Right atrium auricular region (tissue), 2 donors: ENCODE data around the gene SYNPO2. TPM values are rescaled to one million over a fixed set of nuclear protein-coding genes. Genes with fewer than 3 reads are reported as not detected.
A peak's percentile ranks its signal among the peaks of the same experiment; 100 is the strongest.

ENCODE experiments used
- DNase-seq: peaks from one replicate; pipeline ENCODE4 v3.0.0-alpha.2; 2019; ENCODE audit warnings: low spot score
- H3K27ac ChIP-seq, 2 donors: fragments of 200-600 bp; sonication (generic); 1 replicate in 1 of 2; 2 replicates in 1 of 2; pipeline ENCODE4 v1.5.1; 2016 to 2019
- H3K27me3 ChIP-seq, 2 donors: fragments of 200-600 bp; sonication (generic); one replicate each; pipeline versions ENCODE4 v1.5.1 to v1.6.0; 2017 to 2019
- H3K36me3 ChIP-seq: fragments of 200-600 bp; sonication (generic); one replicate; pipeline ENCODE4 v1.5.1; 2016
- H3K4me1 ChIP-seq, 2 donors: fragments of 200-600 bp; sonication (generic); one replicate each; pipeline versions ENCODE4 v1.5.1 to v1.6.0; 2017 to 2019
- H3K4me3 ChIP-seq, 2 donors: fragments of 200-600 bp; sonication (generic); 1 replicate in 1 of 2; 2 replicates in 1 of 2; pipeline ENCODE4 v1.5.1; 2017 to 2019; ENCODE audit warnings: mild to moderate bottlenecking in 1 of 2, moderate library complexity in 1 of 2
- H3K9me3 ChIP-seq, 2 donors: fragments of 200-600 bp; sonication (generic); one replicate each; pipeline ENCODE4 v1.5.1; 2019
- total RNA-seq, 2 donors: library from RNA; depleted of rRNA; stranded (reverse); fragments of >200 nt; gene quantifications; one replicate each; pipeline ENCODE4 v1.1.0, GENCODE V29; 2016
- TF ChIP-seq, protein P1 (sequence below), 2 donors: fragments of 200-600 bp; sonication (generic); IDR thresholded peaks; one replicate each; pipeline ENCODE4 v1.5.1; 2019; ENCODE audit warnings: antibody characterized with exemption in 2 of 2

SYNPO2 gene
- total RNA-seq, 2 donors from 2014 or later, result 85.3 to 152 TPM

DNA sequence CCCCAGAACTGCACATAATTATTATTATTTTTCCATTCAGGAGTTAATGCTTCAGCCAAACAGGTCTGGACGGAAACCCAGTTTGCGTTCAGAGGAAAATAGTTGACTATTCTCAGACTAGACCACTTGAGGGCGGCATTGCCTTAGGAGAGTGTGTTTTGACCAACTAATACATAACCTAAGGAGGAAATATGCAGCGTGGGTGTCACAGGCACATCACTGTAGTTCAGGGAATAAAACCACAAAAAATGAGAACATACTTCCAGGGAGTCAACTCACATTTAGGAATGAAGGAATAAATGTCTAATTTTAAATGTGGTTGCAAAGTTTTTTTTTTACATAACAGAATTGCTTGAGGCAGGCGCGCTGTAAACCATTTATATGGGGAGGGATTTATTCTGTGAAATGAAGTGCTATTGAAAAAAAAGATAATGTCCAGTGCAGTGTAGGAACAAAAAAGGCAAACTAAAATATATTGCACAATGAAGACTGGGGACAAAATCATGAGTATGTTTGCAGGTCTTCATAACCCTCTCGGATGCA lies 93.3 kb downstream of the SYNPO2 start:
- Histone ChIP-seq H3K36me3 (no peaks in the 10 kb centered on the region), H3K27ac (peak overlapping the region; percentile 56 to 87), H3K4me3 (no peak overlapping the region), H3K9me3 (no peaks in the 10 kb centered on the region), H3K27me3 (no peaks in the 10 kb centered on the region), H3K4me1 (peaks cover 0 to 43% of the 10 kb centered on the region in 2 donors)
- DNase-seq, result peak; percentile 79
- TF ChIP-seq, protein P1, sequence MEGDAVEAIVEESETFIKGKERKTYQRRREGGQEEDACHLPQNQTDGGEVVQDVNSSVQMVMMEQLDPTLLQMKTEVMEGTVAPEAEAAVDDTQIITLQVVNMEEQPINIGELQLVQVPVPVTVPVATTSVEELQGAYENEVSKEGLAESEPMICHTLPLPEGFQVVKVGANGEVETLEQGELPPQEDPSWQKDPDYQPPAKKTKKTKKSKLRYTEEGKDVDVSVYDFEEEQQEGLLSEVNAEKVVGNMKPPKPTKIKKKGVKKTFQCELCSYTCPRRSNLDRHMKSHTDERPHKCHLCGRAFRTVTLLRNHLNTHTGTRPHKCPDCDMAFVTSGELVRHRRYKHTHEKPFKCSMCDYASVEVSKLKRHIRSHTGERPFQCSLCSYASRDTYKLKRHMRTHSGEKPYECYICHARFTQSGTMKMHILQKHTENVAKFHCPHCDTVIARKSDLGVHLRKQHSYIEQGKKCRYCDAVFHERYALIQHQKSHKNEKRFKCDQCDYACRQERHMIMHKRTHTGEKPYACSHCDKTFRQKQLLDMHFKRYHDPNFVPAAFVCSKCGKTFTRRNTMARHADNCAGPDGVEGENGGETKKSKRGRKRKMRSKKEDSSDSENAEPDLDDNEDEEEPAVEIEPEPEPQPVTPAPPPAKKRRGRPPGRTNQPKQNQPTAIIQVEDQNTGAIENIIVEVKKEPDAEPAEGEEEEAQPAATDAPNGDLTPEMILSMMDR (IDR thresholded peaks at IDR 0.05), result peak; percentile 59 to 85

DNA sequence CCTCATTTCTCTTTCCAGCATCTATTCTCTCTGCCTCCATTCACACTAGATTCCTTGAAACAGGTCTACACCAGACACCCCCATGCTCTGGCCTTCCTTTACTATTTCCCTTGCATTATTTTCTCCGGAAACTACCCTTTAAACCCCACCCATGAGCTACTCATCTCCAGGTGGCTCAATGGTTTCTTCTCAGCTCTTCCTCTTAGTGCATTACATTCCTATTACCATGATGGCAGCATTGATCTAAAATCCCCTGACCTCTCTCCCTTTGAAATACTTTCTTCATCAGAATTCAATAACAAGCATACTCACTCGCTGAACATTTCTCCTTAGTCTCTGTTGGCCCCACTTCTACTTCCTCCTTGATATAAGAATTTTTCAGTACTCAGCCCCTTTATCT lies 94.6 kb downstream of the SYNPO2 start:
- no peak for DNase-seq
- no peaks in the 10 kb centered on the region for H3K36me3 ChIP-seq
- TF ChIP-seq, protein P1 (IDR thresholded peaks at IDR 0.05), result no peak
- H3K27ac ChIP-seq, result peak overlapping the region in 1 of 2 donors; percentile 87
- no peaks in the 10 kb centered on the region for H3K9me3 ChIP-seq
- peaks cover 0 to 43% of the 10 kb centered on the region in 2 donors for H3K4me1 ChIP-seq
- H3K27me3 ChIP-seq, result no peaks in the 10 kb centered on the region
- H3K4me3 ChIP-seq, result no peak overlapping the region

DNA sequence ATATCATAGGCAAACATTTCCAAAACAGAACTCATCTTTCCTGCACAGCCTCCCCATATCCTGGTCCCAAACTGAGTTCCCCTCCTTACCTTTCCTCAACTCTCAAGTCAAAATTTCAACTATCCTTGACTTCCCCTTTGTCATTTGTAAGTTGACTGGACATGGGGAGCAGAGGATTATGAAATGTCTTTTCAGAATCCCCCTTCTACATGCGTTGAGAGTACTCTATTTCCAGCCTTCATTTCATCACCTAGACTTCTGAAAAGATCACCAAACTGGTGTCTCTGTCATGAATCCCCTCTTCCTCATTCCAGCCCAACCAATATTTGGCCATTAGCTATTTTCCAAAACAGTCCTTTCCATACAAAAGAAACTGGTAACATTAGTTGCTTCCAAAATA lies 95.2 kb downstream of the SYNPO2 start:
- TF ChIP-seq, protein P1 (IDR thresholded peaks at IDR 0.05), result no peak
- no peak overlapping the region for H3K4me3 ChIP-seq
- H3K9me3 ChIP-seq, result no peaks in the 10 kb centered on the region
- H3K36me3 ChIP-seq, result no peaks in the 10 kb centered on the region
- no peak for DNase-seq
- H3K27ac ChIP-seq, result peak overlapping the region; percentile 19 to 87
- peaks cover 0 to 47% of the 10 kb centered on the region in 2 donors for H3K4me1 ChIP-seq
- no peaks in the 10 kb centered on the region for H3K27me3 ChIP-seq

DNA sequence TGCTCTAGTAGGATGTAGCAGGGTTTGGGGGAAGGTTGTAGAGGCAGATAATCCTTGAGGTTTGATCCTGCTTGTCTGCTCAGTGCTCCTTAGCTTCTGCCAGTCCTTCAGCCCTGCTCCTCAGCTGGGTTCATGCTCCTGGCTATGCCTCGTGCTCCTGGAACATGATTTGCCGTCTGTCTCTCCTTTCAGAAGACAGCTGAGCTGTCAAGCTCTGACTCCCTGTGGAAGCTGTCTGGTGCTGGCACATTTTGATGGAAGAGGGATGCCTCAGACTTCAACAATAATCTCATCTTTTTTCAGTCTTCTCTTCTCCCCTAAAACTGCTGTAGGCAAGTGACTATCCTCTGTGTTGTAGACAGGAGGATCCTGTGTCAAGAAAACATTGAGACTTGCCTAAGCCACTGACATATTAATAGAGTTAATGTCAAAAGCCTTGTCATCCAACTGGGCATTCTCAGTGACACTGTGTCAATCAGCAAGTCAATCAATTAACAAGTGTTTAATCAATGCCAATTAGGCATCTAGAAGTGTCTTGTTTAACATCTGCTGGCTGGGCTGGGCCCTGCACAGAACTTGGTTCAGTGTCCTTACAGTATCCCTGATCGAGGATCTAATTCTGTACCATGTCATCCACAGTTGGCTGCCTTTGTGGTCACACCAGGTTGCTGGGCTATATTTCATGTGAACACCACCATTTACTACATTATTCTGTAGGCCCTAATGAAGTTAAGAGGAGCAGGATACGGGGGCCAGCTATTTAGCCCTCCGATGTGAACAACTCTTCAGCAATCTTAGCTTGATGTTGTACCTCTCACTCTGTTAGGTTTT lies 96.7 kb downstream of the SYNPO2 start:
- H3K27me3 ChIP-seq, result no peaks in the 10 kb centered on the region
- no peaks in the 10 kb centered on the region for H3K9me3 ChIP-seq
- H3K4me3 ChIP-seq, result no peak overlapping the region
- peak overlapping the region; percentile 19 to 87 for H3K27ac ChIP-seq
- TF ChIP-seq, protein P1 (IDR thresholded peaks at IDR 0.05), result no peak
- no peaks in the 10 kb centered on the region for H3K36me3 ChIP-seq
- no peak for DNase-seq
- H3K4me1 ChIP-seq, result peaks cover 0 to 61% of the 10 kb centered on the region in 2 donors

DNA sequence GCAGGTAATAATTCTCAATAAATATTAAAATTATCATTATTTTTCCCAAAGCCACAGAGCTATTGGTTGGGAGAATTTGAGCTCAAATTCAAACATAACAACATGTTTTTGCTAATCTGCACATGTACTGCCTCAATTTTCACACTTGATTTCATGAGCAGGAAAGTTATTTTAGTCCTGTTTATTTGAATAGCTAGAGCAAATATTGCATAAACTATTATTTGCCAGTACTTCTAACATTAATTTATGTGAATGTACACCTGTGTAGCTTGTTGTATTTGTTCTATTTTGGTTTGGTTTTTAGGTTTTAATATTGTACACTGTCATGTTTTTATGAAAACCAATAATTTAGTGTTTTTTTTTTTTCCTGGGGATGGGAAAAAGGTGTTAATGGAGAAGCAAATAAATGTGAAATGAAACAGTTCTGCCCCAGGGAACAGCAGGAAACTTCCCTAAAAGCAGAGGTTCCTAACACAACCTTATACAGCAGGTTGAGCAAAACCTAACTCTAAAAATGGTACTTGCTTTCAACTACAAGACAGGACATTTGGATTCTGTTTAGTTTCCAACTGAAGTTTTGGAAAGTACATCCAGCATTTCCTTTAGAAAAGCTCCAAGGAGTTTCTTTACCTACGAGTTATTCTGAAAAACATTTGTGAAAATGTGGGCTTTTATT lies 99.4 kb downstream of the SYNPO2 start:
- H3K36me3 ChIP-seq, result no peaks in the 10 kb centered on the region
- H3K27ac ChIP-seq, result peak overlapping the region; percentile 68 to 87
- no peak overlapping the region for H3K4me3 ChIP-seq
- H3K9me3 ChIP-seq, result no peaks in the 10 kb centered on the region
- H3K4me1 ChIP-seq, result peaks cover 0 to 49% of the 10 kb centered on the region in 2 donors
- no peak for DNase-seq
- TF ChIP-seq, protein P1 (IDR thresholded peaks at IDR 0.05), result no peak
- H3K27me3 ChIP-seq, result no peaks in the 10 kb centered on the region
